SU-DHL-6 (cell line): Measurements from ENCODE around the gene KLK4.

Experiments
- CTCF ChIP-seq: fragments of 200-600 bp; sonication (generic); IDR thresholded peaks from one replicate; pipeline ENCODE4 v1.5.1; 2017; ENCODE audit warnings: antibody characterized with exemption, mild to moderate bottlenecking, low read length, moderate library complexity; ENCODE audit not compliant: insufficient read depth, poor library complexity, severe bottlenecking
- EZH2phosphoT487 ChIP-seq: fragments of 200-600 bp; sonication (generic), shearing (Covaris generic); conservative IDR thresholded peaks from 2 replicates; pipeline ENCODE4 v1.6.1; 2018; ENCODE audit warnings: mild to moderate bottlenecking, antibody characterized with exemption, low read length, moderate library complexity, mixed read lengths

- TF ChIP-seq CTCF: no peak
- TF ChIP-seq EZH2phosphoT487: no peak
These were observed 8.6 kb downstream of the KLK4 start for GRCh38 chr19:50902640-50903039.
